HG03159 (cell line): ENCODE results near the gene CD36.
A peak's percentile ranks its signal among the peaks of the same experiment; 100 is the strongest.

Experiments
- ATAC-seq: cut with Tn5 transposase; IDR thresholded peaks from one replicate; pipeline ENCODE4 v1.9.1; 2021; ENCODE audit warnings: mild to moderate bottlenecking, moderate library complexity; ENCODE audit not compliant: unreplicated experiment

Gene CD36

GRCh38 chr7:80686576-80686975, 48.1 kb downstream of the CD36 start:
- no peak for ATAC-seq

- peak; percentile 88 for ATAC-seq
These were observed 60.7 kb downstream of the CD36 start for GRCh38 chr7:80699045-80699638.

DNA sequence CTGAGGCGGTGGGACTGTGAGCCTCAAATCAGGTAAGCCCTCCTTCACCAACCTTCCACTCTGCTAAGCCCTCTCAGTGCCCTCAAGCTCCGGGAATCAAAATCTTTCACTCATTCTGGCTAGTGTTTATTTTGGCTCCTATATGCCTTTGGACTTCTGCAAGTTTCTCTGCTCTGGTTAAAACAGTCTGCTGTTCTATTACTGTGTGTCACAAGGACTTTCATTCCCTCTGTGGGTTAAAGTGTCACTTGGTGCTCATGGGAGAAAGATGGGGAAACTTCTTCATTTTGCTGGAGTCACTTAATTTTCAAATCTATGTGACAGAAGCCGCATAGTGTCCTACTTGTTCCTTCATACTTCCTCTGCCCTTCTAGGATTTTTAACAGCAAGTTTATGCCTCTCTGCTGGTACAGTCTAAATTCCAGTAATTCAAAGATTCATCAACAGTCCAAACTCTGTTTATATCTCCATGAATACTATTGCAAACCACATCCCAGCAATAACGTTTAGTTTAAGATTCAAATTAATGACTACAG, 61.3 kb downstream of the CD36 start:
- no peak for ATAC-seq

DNA sequence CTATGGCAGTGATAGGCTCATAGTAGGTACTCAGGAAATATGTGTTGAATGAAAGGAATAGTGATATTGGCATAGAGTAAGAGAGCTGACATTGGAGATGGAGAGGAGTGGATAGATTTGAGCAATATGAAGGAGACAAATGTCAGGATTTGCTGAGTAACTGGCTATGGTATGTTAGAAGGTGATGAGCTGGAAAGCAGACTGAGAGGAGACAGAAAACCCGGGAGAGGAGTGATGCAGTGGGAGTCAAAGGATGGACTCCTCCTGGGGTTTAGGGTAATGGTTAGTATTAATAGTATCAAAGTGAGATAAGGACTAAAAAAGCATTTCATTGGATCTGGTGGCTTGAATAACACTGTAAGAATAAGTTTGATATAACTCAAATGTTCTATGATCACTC, 64.8 kb downstream of the CD36 start:
- no peak for ATAC-seq

- no peak for ATAC-seq
These were observed 66.8 kb downstream of the CD36 start for GRCh38 chr7:80705130-80705781.

DNA sequence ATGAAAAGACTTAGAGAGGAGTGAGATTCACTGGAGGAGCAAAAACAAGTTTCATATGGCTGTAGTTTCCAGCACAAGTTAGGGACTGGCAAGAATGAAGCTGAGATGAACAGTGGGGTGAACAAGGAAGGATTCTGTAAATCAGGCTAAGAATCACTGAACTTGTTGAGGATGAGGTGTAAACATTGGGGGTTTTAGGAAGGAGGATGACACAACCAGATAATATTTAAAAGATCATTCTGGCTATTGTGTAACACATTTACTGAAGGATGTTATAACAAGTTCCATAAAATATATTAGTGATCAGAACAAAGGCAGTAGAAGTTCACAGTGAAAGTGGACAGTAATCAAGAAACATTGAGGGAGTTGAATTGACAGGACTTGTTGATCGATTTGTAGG, 68.9 kb downstream of the CD36 start:
- no peak for ATAC-seq

GRCh38 chr7:80708123-80708522, 69.7 kb downstream of the CD36 start:
- ATAC-seq = no peak

DNA sequence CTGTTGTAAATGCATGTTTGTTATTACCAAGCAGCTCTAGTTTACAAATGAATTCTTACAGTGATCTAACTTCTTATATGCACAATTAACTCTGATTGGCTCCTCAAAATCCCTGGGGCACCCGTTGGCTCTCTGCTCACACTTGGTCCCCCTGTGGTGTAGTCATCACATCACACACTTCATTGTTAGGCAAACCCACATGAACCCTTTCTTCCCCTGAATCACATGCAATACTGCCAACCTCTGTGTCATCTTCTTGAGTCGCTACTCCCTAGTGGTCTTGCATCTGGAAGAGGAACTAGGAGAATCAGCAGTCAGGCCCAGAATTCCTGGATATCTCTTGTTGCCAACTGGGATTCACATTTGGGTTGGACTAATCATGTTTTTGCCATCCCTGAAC, 73.1 kb downstream of the CD36 start:
- ATAC-seq = no peak

DNA sequence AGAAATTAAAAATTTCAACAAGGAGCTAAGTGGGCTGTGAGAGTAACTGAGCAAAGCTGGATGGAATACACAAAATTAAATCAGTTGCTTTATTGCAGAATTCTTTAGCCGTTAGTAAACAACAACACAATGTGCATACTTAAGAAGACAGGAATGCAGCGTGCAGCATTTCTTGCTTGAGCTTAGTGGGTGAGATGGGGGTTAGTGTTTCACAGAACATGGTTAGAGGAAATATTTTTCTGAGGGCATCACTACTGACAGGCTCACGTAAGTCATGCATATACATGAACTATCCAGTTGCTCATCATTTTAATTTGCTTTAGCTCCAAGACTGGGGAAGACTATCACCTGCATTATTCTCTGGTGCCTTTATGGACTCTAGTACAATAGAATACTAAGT, 80.8 kb downstream of the CD36 start:
- no peak for ATAC-seq

- no peak for ATAC-seq
These were observed 81.7 kb downstream of the CD36 start for GRCh38 chr7:80720146-80720545.

- ATAC-seq = no peak
These were observed 83.6 kb downstream of the CD36 start for GRCh38 chr7:80721883-80722615.

DNA sequence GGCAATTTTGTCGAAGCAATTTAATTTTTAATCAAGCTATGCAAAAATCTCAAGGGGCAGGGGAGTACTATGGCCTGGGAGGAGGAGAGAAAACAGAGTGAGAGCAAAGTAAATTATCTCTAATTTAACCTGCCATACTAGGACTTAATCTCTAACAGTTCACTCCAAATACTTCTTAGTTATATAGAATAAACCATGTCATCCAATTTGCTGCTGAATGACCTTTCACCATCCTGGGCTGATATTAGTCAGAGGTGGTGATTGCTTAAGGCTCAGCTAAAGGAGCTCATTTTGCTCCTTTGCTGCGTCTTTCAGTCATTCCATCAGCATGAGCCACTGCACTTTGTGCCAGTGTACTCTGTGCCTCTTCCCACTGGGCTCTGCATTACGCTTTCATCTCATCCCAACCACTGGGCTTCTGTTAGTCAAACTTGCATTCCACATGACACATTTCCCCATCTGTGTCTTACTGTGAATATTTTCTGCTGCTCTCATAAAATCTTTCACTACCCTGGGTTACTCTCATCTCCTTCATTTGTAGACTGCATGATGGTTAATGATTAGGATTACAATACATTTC, 84.3 kb downstream of the CD36 start:
- ATAC-seq = no peak

GRCh38 chr7:80724249-80724871, 85.9 kb downstream of the CD36 start:
- ATAC-seq = no peak

- ATAC-seq = no peak
These were observed 86.8 kb downstream of the CD36 start for GRCh38 chr7:80725181-80725611.
